Stimulated activated naive CD8-positive, alpha-beta T cell treated with anti-CD3 and anti-CD28 coated beads, Interleukin-15, Interleukin-2, amounts not matched to agents 100 ng/mL and 50 ng/mL, for 24 hours (primary cell): ENCODE measurements around the gene SHROOM1.

Source experiments
- H3K27ac Mint-ChIP-seq: one replicate; pipeline ENCODE4 v1.8.0; 2021; ENCODE audit warnings: mild to moderate bottlenecking, mixed read lengths
- H3K27me3 Mint-ChIP-seq: one replicate; pipeline ENCODE4 v1.8.0; 2021; ENCODE audit warnings: mixed read lengths
- H3K36me3 Mint-ChIP-seq: one replicate; pipeline ENCODE4 v1.8.0; 2021; ENCODE audit warnings: low read depth, mixed read lengths
- H3K4me1 Mint-ChIP-seq: one replicate; pipeline ENCODE4 v1.8.0; 2021; ENCODE audit warnings: low read depth, mixed read lengths
- H3K4me3 Mint-ChIP-seq: one replicate; pipeline ENCODE4 v1.8.0; 2021; ENCODE audit warnings: mild to moderate bottlenecking, mixed read lengths
- H3K9me3 Mint-ChIP-seq: one replicate; pipeline ENCODE4 v1.8.0; 2021; ENCODE audit warnings: mixed read lengths

Gene SHROOM1

GRCh38 chr5:132823481-132824050, 6.9 kb downstream of the SHROOM1 start:
- Mint-ChIP-seq H3K4me1 (peaks cover 15% of the 10 kb centered on the region), H3K36me3 (no peaks in the 10 kb centered on the region), H3K27ac (no peak overlapping the region), H3K9me3 (no peaks in the 10 kb centered on the region), H3K27me3 (peaks cover 68% of the 10 kb centered on the region), H3K4me3 (no peak overlapping the region)

- no peaks in the 10 kb centered on the region for H3K9me3 Mint-ChIP-seq
Observed at GRCh38 chr5:132822650-132823480, 7.6 kb downstream of the SHROOM1 start.

GRCh38 chr5:132821791-132822190, 8.7 kb downstream of the SHROOM1 start:
- H3K27me3 Mint-ChIP-seq, result peaks cover 57% of the 10 kb centered on the region
- H3K9me3 Mint-ChIP-seq, result no peaks in the 10 kb centered on the region
- H3K36me3 Mint-ChIP-seq, result no peaks in the 10 kb centered on the region
- no peak overlapping the region for H3K4me3 Mint-ChIP-seq
- H3K27ac Mint-ChIP-seq, result no peak overlapping the region
- peaks cover 15% of the 10 kb centered on the region for H3K4me1 Mint-ChIP-seq

More at GRCh38 chr5:132822650-132823480, 7.6 kb downstream of the SHROOM1 start:
- Mint-ChIP-seq H3K4me1 (peaks cover 15% of the 10 kb centered on the region), H3K36me3 (no peaks in the 10 kb centered on the region), H3K27ac (no peak overlapping the region), H3K4me3 (no peak overlapping the region), H3K27me3 (peaks cover 67% of the 10 kb centered on the region)

- H3K9me3 Mint-ChIP-seq, result no peaks in the 10 kb centered on the region
- H3K27me3 Mint-ChIP-seq, result peaks cover 53% of the 10 kb centered on the region
- no peaks in the 10 kb centered on the region for H3K36me3 Mint-ChIP-seq
- no peak overlapping the region for H3K4me3 Mint-ChIP-seq
- H3K27ac Mint-ChIP-seq, result no peak overlapping the region
- peaks cover 15% of the 10 kb centered on the region for H3K4me1 Mint-ChIP-seq
Observed at GRCh38 chr5:132821350-132821749, 9.1 kb downstream of the SHROOM1 start.

GRCh38 chr5:132820162-132820754, 10.2 kb downstream of the SHROOM1 start:
- no peak overlapping the region for H3K4me3 Mint-ChIP-seq
- H3K27me3 Mint-ChIP-seq, result peaks cover 52% of the 10 kb centered on the region
- no peak overlapping the region for H3K27ac Mint-ChIP-seq
- H3K9me3 Mint-ChIP-seq, result no peaks in the 10 kb centered on the region
- peaks cover 15% of the 10 kb centered on the region for H3K4me1 Mint-ChIP-seq
- H3K36me3 Mint-ChIP-seq, result no peaks in the 10 kb centered on the region

GRCh38 chr5:132819468-132819867, 11.0 kb downstream of the SHROOM1 start:
- H3K27me3 Mint-ChIP-seq, result peaks cover 47% of the 10 kb centered on the region
- H3K4me3 Mint-ChIP-seq, result peak overlapping the region; percentile 65
- H3K27ac Mint-ChIP-seq, result no peak overlapping the region
- peaks cover 15% of the 10 kb centered on the region for H3K4me1 Mint-ChIP-seq
- no peaks in the 10 kb centered on the region for H3K9me3 Mint-ChIP-seq
- no peaks in the 10 kb centered on the region for H3K36me3 Mint-ChIP-seq

- H3K4me1 Mint-ChIP-seq, result peaks cover 24% of the 10 kb centered on the region
- no peaks in the 10 kb centered on the region for H3K9me3 Mint-ChIP-seq
- no peaks in the 10 kb centered on the region for H3K36me3 Mint-ChIP-seq
- H3K27ac Mint-ChIP-seq, result no peak overlapping the region
- H3K4me3 Mint-ChIP-seq, result no peak overlapping the region
- peaks cover 46% of the 10 kb centered on the region for H3K27me3 Mint-ChIP-seq
Observed at GRCh38 chr5:132817011-132817410, 13.4 kb downstream of the SHROOM1 start.

- no peak overlapping the region for H3K27ac Mint-ChIP-seq
- H3K27me3 Mint-ChIP-seq, result peaks cover 45% of the 10 kb centered on the region
- no peaks in the 10 kb centered on the region for H3K36me3 Mint-ChIP-seq
- H3K4me3 Mint-ChIP-seq, result no peak overlapping the region
- peaks cover 24% of the 10 kb centered on the region for H3K4me1 Mint-ChIP-seq
- no peaks in the 10 kb centered on the region for H3K9me3 Mint-ChIP-seq
Observed at GRCh38 chr5:132816554-132816953, 13.9 kb downstream of the SHROOM1 start.

GRCh38 chr5:132816083-132816482, 14.4 kb downstream of the SHROOM1 start:
- Mint-ChIP-seq H3K27me3 (peaks cover 46% of the 10 kb centered on the region), H3K27ac (no peak overlapping the region), H3K9me3 (no peaks in the 10 kb centered on the region), H3K4me1 (peaks cover 24% of the 10 kb centered on the region), H3K36me3 (no peaks in the 10 kb centered on the region), H3K4me3 (no peak overlapping the region)

GRCh38 chr5:132815454-132815853, 15.0 kb downstream of the SHROOM1 start:
- Mint-ChIP-seq H3K9me3 (no peaks in the 10 kb centered on the region), H3K4me1 (peaks cover 23% of the 10 kb centered on the region), H3K27me3 (peaks cover 51% of the 10 kb centered on the region), H3K27ac (no peak overlapping the region), H3K4me3 (no peak overlapping the region), H3K36me3 (no peaks in the 10 kb centered on the region)

GRCh38 chr5:132814503-132815294, 15.7 kb downstream of the SHROOM1 start:
- no peak overlapping the region for H3K4me3 Mint-ChIP-seq
- H3K9me3 Mint-ChIP-seq, result no peaks in the 10 kb centered on the region
- no peaks in the 10 kb centered on the region for H3K36me3 Mint-ChIP-seq
- H3K27me3 Mint-ChIP-seq, result peaks cover 53% of the 10 kb centered on the region
- peaks cover 16% of the 10 kb centered on the region for H3K4me1 Mint-ChIP-seq
- H3K27ac Mint-ChIP-seq, result no peak overlapping the region

- no peaks in the 10 kb centered on the region for H3K9me3 Mint-ChIP-seq
- no peak overlapping the region for H3K27ac Mint-ChIP-seq
- peaks cover 54% of the 10 kb centered on the region for H3K27me3 Mint-ChIP-seq
- H3K4me1 Mint-ChIP-seq, result peaks cover 10% of the 10 kb centered on the region
- no peaks in the 10 kb centered on the region for H3K36me3 Mint-ChIP-seq
- no peak overlapping the region for H3K4me3 Mint-ChIP-seq
Observed at GRCh38 chr5:132813599-132814502, 16.6 kb downstream of the SHROOM1 start.

GRCh38 chr5:132812781-132813598, 17.5 kb downstream of the SHROOM1 start, which contains the start of gene SOWAHA:
TSS of gene SOWAHA (plus strand) at chr5:132813302. CDS start at chr5:132813622, 320 bp downstream.
- Mint-ChIP-seq H3K4me3 (peak within 1 kb of the TSS; percentile 74), H3K27ac (no peak within 1 kb of the TSS), H3K4me1 (peaks cover 10% of the 10 kb centered on the region), H3K27me3 (peaks cover 54% of the 10 kb centered on the region), H3K9me3 (no peaks in the 10 kb centered on the region), H3K36me3 (no peaks in the 10 kb centered on the region)
